KMS-11 (cell line): Measurements from ENCODE around the gene MAML2.

Experiments
- H2AFZ ChIP-seq: fragments of 200-600 bp; sonication (generic); 2 replicates; pipeline ENCODE4 v1.6.1; 2016; ENCODE audit warnings: antibody characterized with exemption, mixed run types, low read depth
- H3K27ac ChIP-seq: fragments of 200-600 bp; sonication (generic); 2 replicates; pipeline ENCODE4 v1.6.1; 2016; ENCODE audit warnings: mild to moderate bottlenecking, mixed run types
- H3K27me3 ChIP-seq: fragments of 200-600 bp; sonication (generic); 2 replicates; pipeline ENCODE4 v1.6.1; 2017; ENCODE audit warnings: mild to moderate bottlenecking, low read depth, mixed run types, moderate library complexity; ENCODE audit not compliant: insufficient read depth
- H3K36me3 ChIP-seq: fragments of 200-600 bp; sonication (generic); 2 replicates; pipeline ENCODE4 v1.6.1; 2017; ENCODE audit warnings: mild to moderate bottlenecking, mixed run types; ENCODE audit not compliant: insufficient read depth
- H3K4me1 ChIP-seq: fragments of 200-600 bp; sonication (generic); 2 replicates; pipeline ENCODE4 v1.6.1; 2016; ENCODE audit warnings: mild to moderate bottlenecking, low read depth, mixed run types; ENCODE audit not compliant: poor library complexity, severe bottlenecking
- H3K4me2 ChIP-seq: fragments of 200-600 bp; sonication (generic); 2 replicates; pipeline ENCODE4 v1.7.0; 2016; ENCODE audit warnings: mild to moderate bottlenecking, mixed run types
- H3K4me3 ChIP-seq: fragments of 200-600 bp; sonication (generic); IDR thresholded peaks from 2 replicates; pipeline ENCODE4 v1.6.1; 2017; ENCODE audit warnings: low read depth, low read length, mixed read lengths; ENCODE audit not compliant: insufficient read depth
- H3K79me2 ChIP-seq: fragments of 200-600 bp; sonication (generic); 2 replicates; pipeline ENCODE4 v1.6.1; 2016; ENCODE audit warnings: low read depth, mixed run types; ENCODE audit not compliant: insufficient read depth
- H3K9ac ChIP-seq: fragments of 200-600 bp; sonication (generic); 2 replicates; pipeline ENCODE4 v1.6.1; 2016; ENCODE audit warnings: mild to moderate bottlenecking, mixed run types
- H4K20me1 ChIP-seq: fragments of 200-600 bp; sonication (generic); 2 replicates; pipeline ENCODE4 v1.6.1; 2016; ENCODE audit warnings: mild to moderate bottlenecking, mixed run types; ENCODE audit not compliant: insufficient read depth
- CTCF ChIP-seq: fragments of 200-600 bp; sonication (generic); conservative IDR thresholded peaks from 2 replicates; pipeline ENCODE4 v1.6.1; 2017; ENCODE audit warnings: low read depth, mild to moderate bottlenecking, antibody characterized with exemption, low read length, moderate library complexity, mixed read lengths

The MAML2 gene

GRCh38 chr11:96267496-96268032, 75.4 kb downstream of the MAML2 start:
- no peak overlapping the region for H3K4me3 ChIP-seq
- H3K36me3 ChIP-seq, result no peaks in the 10 kb centered on the region
- H3K4me2 ChIP-seq, result peak overlapping the region; percentile 80
- no peaks in the 10 kb centered on the region for H4K20me1 ChIP-seq
- no peaks in the 10 kb centered on the region for H3K79me2 ChIP-seq
- peak overlapping the region; percentile 55 for H3K27ac ChIP-seq
- no peaks in the 10 kb centered on the region for H3K27me3 ChIP-seq
- H3K9ac ChIP-seq, result peak overlapping the region; percentile 35; the same call in 1 of the 2 replicates
- H2AFZ ChIP-seq, result no peak overlapping the region; the same call in 1 of the 2 replicates
- TF ChIP-seq CTCF, result no peak
- peaks cover 25% of the 10 kb centered on the region for H3K4me1 ChIP-seq

- H3K4me3 ChIP-seq, result no peak overlapping the region
- peak overlapping the region; percentile 55 for H3K27ac ChIP-seq
- H3K36me3 ChIP-seq, result no peaks in the 10 kb centered on the region
- H3K79me2 ChIP-seq, result no peaks in the 10 kb centered on the region
- no peaks in the 10 kb centered on the region for H4K20me1 ChIP-seq
- TF ChIP-seq CTCF, result no peak
- peak overlapping the region; percentile 35; the same call in 1 of the 2 replicates for H3K9ac ChIP-seq
- H2AFZ ChIP-seq, result no peak overlapping the region; the same call in 1 of the 2 replicates
- peaks cover 25% of the 10 kb centered on the region for H3K4me1 ChIP-seq
- no peaks in the 10 kb centered on the region for H3K27me3 ChIP-seq
- peak overlapping the region; percentile 80 for H3K4me2 ChIP-seq
Observed at GRCh38 chr11:96267001-96267495, 75.9 kb downstream of the MAML2 start.

- Histone ChIP-seq H3K79me2 (no peaks in the 10 kb centered on the region), H3K27ac (no peak overlapping the region)
Observed at GRCh38 chr11:96265972-96266371, 77.0 kb downstream of the MAML2 start.

GRCh38 chr11:96265220-96265737, 77.7 kb downstream of the MAML2 start:
- no peak overlapping the region for H3K4me3 ChIP-seq
- H2AFZ ChIP-seq, result no peak overlapping the region
- no peak for TF ChIP-seq CTCF
- H4K20me1 ChIP-seq, result no peaks in the 10 kb centered on the region
- H3K27me3 ChIP-seq, result no peaks in the 10 kb centered on the region
- no peaks in the 10 kb centered on the region for H3K36me3 ChIP-seq
- H3K9ac ChIP-seq, result no peak overlapping the region
- H3K27ac ChIP-seq, result no peak overlapping the region
- no peak overlapping the region for H3K4me2 ChIP-seq
- H3K79me2 ChIP-seq, result no peaks in the 10 kb centered on the region
- peaks cover 25% of the 10 kb centered on the region for H3K4me1 ChIP-seq

More at GRCh38 chr11:96265972-96266371, 77.0 kb downstream of the MAML2 start:
- H2AFZ ChIP-seq, result no peak overlapping the region
- no peak overlapping the region for H3K9ac ChIP-seq
- H3K4me3 ChIP-seq, result no peak overlapping the region
- TF ChIP-seq CTCF, result no peak
- H3K27me3 ChIP-seq, result no peaks in the 10 kb centered on the region
- peaks cover 25% of the 10 kb centered on the region for H3K4me1 ChIP-seq
- H3K4me2 ChIP-seq, result no peak overlapping the region
- no peaks in the 10 kb centered on the region for H3K36me3 ChIP-seq
- no peaks in the 10 kb centered on the region for H4K20me1 ChIP-seq
